HG03066 (cell line): ENCODE data around the gene CAPZB.

Experiments used
- ATAC-seq: cut with Tn5 transposase; IDR thresholded peaks from one replicate; pipeline ENCODE4 v1.9.1; 2021; ENCODE audit warnings: low read depth; ENCODE audit not compliant: unreplicated experiment

CAPZB gene

GRCh38 chr1:19450811-19451515 is 34.4 kb downstream of the CAPZB start:
- ATAC-seq = no peak

- ATAC-seq = no peak
Observed at GRCh38 chr1:19449454-19450228, 35.7 kb downstream of the CAPZB start.

GRCh38 chr1:19448491-19449439 is 36.6 kb downstream of the CAPZB start:
- ATAC-seq = no peak

GRCh38 chr1:19447550-19447949 is 37.8 kb downstream of the CAPZB start:
- ATAC-seq = no peak

- no peak for ATAC-seq
Observed at GRCh38 chr1:19445417-19446342, 39.7 kb downstream of the CAPZB start.

- ATAC-seq = no peak
Observed at GRCh38 chr1:19444296-19445021, 40.9 kb downstream of the CAPZB start.

GRCh38 chr1:19443326-19443725 is 42.0 kb downstream of the CAPZB start:
- ATAC-seq = no peak

GRCh38 chr1:19442154-19443096 is 42.9 kb downstream of the CAPZB start:
- ATAC-seq = no peak

- no peak for ATAC-seq
Observed at GRCh38 chr1:19441048-19441780, 44.1 kb downstream of the CAPZB start.

GRCh38 chr1:19439464-19440171 is 45.7 kb downstream of the CAPZB start:
- ATAC-seq = no peak

GRCh38 chr1:19438516-19439195 is 46.7 kb downstream of the CAPZB start:
- ATAC-seq = no peak

GRCh38 chr1:19437891-19438294 is 47.4 kb downstream of the CAPZB start:
- ATAC-seq = no peak

- ATAC-seq = no peak
Observed at GRCh38 chr1:19436716-19437476, 48.4 kb downstream of the CAPZB start.

GRCh38 chr1:19435851-19436455 is 49.4 kb downstream of the CAPZB start:
- no peak for ATAC-seq

- no peak for ATAC-seq
Observed at GRCh38 chr1:19435181-19435580, 50.2 kb downstream of the CAPZB start.
